OCI-LY7 (cell line): ENCODE measurements around the gene SMOC1. TPM values are rescaled to one million over a fixed set of nuclear protein-coding genes. Genes with fewer than 3 reads are reported as not detected.

Source experiments
- BruUV-seq: library from RNA; stranded (reverse); fragments of 400-500 nt; replicated peaks from 2 replicates; lab custom pipeline; 2021; lab: Mats Ljungman, UMichigan
- CTCF ChIA-PET: fragments of 300-600 bp; sonication (Branson Sonifier 250); formaldehyde crosslinking; loops from one replicate; lab custom pipeline; 2022; ENCODE audit warnings: antibody characterized with exemption; ENCODE audit not compliant: unreplicated experiment; lab: Charles Lee
- POLR2A ChIA-PET: fragments of 300-600 bp; sonication (Branson Sonifier 250); formaldehyde crosslinking; loops from one replicate; lab custom pipeline; 2022; ENCODE audit warnings: antibody characterized with exemption; lab: Charles Lee
- DNase-seq: peaks from one replicate; pipeline ENCODE4 v3.0.0-alpha.2; 2015; ENCODE audit warnings: low spot score
- H2AFZ ChIP-seq: fragments of 200-600 bp; sonication (generic), shearing (Covaris generic); 2 replicates; pipeline ENCODE4 v1.6.1; 2014; ENCODE audit warnings: mild to moderate bottlenecking, antibody characterized with exemption, low read length, moderate library complexity
- H3K27ac ChIP-seq: fragments of 200-600 bp; sonication (generic); 2 replicates; pipeline ENCODE4 v1.5.1; 2014; ENCODE audit warnings: mixed run types, low read depth, mild to moderate bottlenecking, moderate library complexity, low read length, inconsistent platforms; ENCODE audit not compliant: poor library complexity, severe bottlenecking
- H3K36me3 ChIP-seq: fragments of 200-600 bp; sonication (generic); 2 replicates; pipeline ENCODE4 v1.6.1; 2014; ENCODE audit warnings: mild to moderate bottlenecking, antibody characterized with exemption, low read length, moderate library complexity, mixed read lengths; ENCODE audit not compliant: insufficient read depth
- H3K4me1 ChIP-seq: fragments of 200-600 bp; sonication (generic); 2 replicates; pipeline ENCODE4 v1.5.1; 2014; ENCODE audit warnings: mild to moderate bottlenecking, low read length; ENCODE audit not compliant: insufficient read depth, poor library complexity, severe bottlenecking
- H3K4me2 ChIP-seq: fragments of 200-600 bp; sonication (generic); 2 replicates; pipeline ENCODE4 v1.6.1; 2014; ENCODE audit warnings: mild to moderate bottlenecking, low read length
- H3K4me3 ChIP-seq: fragments of 200-600 bp; sonication (generic); 2 replicates; pipeline ENCODE4 v1.5.1; 2014; ENCODE audit warnings: mild to moderate bottlenecking, low read depth, low read length; ENCODE audit not compliant: poor library complexity, severe bottlenecking
- H3K79me2 ChIP-seq: fragments of 200-600 bp; sonication (generic); 2 replicates; pipeline ENCODE4 v1.6.1; 2016; ENCODE audit warnings: low read depth, mild to moderate bottlenecking, low read length, moderate library complexity, mixed read lengths; ENCODE audit not compliant: insufficient read depth
- H3K9me2 ChIP-seq: fragments of 200-600 bp; sonication (generic); 2 replicates; pipeline ENCODE4 v1.6.1; 2016; ENCODE audit warnings: mild to moderate bottlenecking, low read length, mixed read lengths; ENCODE audit not compliant: insufficient read depth
- H3K9me3 ChIP-seq: fragments of 200-600 bp; sonication (generic); 2 replicates; pipeline ENCODE4 v1.6.1; 2014; ENCODE audit warnings: mild to moderate bottlenecking, mixed run types, low read length, mixed read lengths
- H4K20me1 ChIP-seq: fragments of 200-600 bp; sonication (generic); 2 replicates; pipeline ENCODE4 v1.6.1; 2014; ENCODE audit warnings: mild to moderate bottlenecking, antibody characterized with exemption, low read length, moderate library complexity, mixed read lengths; ENCODE audit not compliant: insufficient read depth
- EZH2phosphoT487 ChIP-seq: fragments of 200-600 bp; sonication (generic); IDR thresholded peaks from 2 replicates; pipeline ENCODE4 v1.6.1; 2018; ENCODE audit warnings: low read depth, borderline replicate concordance, mild to moderate bottlenecking, mixed run types, antibody characterized with exemption, low read length, moderate library complexity, mixed read lengths
- intact Hi-C: fragments of 100-400 bp; cut with micrococcal nuclease; formaldehyde crosslinking; loops from one replicate; pipeline ENCODE4 v1.10.0; 2022; ENCODE audit not compliant: unreplicated experiment
- total RNA-seq, 2 experiments: library from RNA; depleted of rRNA in 1 of 2; stranded (reverse); fragments of >200 nt in 1 of 2; shearing (Covaris generic) in 1 of 2; gene quantifications; 2 replicates each; pipeline ENCODE4 v1.2.3, GENCODE V29; 2014 to 2022
- TF ChIP-seq, protein P1 (sequence below): fragments of 200-600 bp; sonication (generic); conservative IDR thresholded peaks from 2 replicates; pipeline ENCODE4 v1.5.1; 2014; ENCODE audit warnings: mild to moderate bottlenecking, antibody characterized with exemption, low read length, moderate library complexity, mixed read lengths

The SMOC1 gene
- total RNA-seq, 2 experiments from 2014 or later = not detected

DNA sequence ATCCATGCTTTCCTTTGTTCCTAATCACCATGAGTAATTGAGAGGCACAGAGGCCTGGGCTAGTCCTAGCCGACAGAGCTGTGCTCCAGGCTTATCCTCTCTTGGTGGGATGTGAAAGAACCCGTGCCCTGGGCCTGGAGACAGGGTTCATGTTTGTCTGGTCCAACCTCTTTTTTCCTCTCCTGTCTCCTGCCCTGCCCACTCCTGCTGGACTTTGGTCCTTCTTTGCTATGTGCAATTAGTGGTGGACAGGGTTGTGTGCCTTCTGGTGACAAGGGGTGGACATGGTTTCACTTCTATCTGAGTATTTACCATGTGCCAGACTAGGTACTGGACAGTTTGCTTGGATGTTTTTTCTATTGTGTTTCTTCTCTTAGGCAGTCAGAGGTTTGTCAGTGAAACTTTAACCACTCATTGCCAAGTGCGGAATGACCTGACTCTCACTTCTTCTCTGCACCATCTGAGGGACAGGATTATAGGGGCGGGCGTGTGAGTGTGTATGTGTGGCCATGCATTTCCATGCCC, 126.1 kb downstream of the SMOC1 start:
- DNase-seq = no peak
- ChIA-PET POLR2A (interaction anchor here (0.7 kb wide), 1 partner anchor 13 kb away, joined by 3 read pairs; no protein-coding TSS in a partner anchor), CTCF (interaction anchor here (0.6 kb wide), 1 partner anchor 80 kb away, joined by 3 read pairs; no protein-coding TSS in a partner anchor)
- H4K20me1 ChIP-seq = no peaks in the 10 kb centered on the region
- intact Hi-C loops = no loop called here
- no TSS peak for BruUV-seq
- no peak overlapping the region for H2AFZ ChIP-seq
- no peak overlapping the region for H3K4me3 ChIP-seq
- H3K36me3 ChIP-seq = no peaks in the 10 kb centered on the region
- H3K4me2 ChIP-seq = no peak overlapping the region
- H3K79me2 ChIP-seq = no peaks in the 10 kb centered on the region
- no peak overlapping the region for H3K27ac ChIP-seq
- TF ChIP-seq, protein P1, sequence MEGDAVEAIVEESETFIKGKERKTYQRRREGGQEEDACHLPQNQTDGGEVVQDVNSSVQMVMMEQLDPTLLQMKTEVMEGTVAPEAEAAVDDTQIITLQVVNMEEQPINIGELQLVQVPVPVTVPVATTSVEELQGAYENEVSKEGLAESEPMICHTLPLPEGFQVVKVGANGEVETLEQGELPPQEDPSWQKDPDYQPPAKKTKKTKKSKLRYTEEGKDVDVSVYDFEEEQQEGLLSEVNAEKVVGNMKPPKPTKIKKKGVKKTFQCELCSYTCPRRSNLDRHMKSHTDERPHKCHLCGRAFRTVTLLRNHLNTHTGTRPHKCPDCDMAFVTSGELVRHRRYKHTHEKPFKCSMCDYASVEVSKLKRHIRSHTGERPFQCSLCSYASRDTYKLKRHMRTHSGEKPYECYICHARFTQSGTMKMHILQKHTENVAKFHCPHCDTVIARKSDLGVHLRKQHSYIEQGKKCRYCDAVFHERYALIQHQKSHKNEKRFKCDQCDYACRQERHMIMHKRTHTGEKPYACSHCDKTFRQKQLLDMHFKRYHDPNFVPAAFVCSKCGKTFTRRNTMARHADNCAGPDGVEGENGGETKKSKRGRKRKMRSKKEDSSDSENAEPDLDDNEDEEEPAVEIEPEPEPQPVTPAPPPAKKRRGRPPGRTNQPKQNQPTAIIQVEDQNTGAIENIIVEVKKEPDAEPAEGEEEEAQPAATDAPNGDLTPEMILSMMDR = no peak
- no peak for TF ChIP-seq EZH2phosphoT487
- H3K9me3 ChIP-seq = no peaks in the 10 kb centered on the region
- H3K4me1 ChIP-seq = peaks cover 13% of the 10 kb centered on the region
- H3K9me2 ChIP-seq = no peaks in the 10 kb centered on the region

DNA sequence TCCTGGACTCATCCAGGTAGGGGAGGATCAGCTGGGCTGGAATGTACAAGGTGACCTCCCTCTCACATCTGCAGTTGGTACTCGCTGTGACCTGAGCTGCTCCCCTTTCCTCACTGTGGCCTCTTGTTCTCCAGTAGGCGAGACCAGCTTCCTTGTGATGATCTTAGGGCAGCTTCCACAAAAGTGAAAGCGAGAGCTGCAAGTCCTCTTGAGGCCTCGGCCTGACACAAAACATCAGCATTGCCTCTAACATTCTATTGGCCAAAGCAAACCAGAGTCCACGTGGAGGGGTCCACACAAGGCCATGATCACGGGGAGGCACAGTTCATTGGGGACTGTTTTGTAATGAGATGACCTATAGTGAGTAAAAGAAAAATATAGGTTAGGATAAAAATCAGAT, 127.5 kb downstream of the SMOC1 start:
- Histone ChIP-seq H3K9me2 (no peaks in the 10 kb centered on the region), H2AFZ (no peak overlapping the region), H3K27ac (no peak overlapping the region), H3K4me2 (no peak overlapping the region), H3K79me2 (no peaks in the 10 kb centered on the region), H3K4me1 (peaks cover 13% of the 10 kb centered on the region), H3K4me3 (no peak overlapping the region), H4K20me1 (no peaks in the 10 kb centered on the region), H3K36me3 (no peaks in the 10 kb centered on the region), H3K9me3 (no peaks in the 10 kb centered on the region)
- no TSS peak for BruUV-seq
- ChIA-PET CTCF (no interaction called here), POLR2A (interaction anchor here (1.3 kb wide), 1 partner anchor 50 kb away, joined by 3 read pairs; no protein-coding TSS in a partner anchor)
- DNase-seq = no peak
- TF ChIP-seq, protein P1 = no peak
- no peak for TF ChIP-seq EZH2phosphoT487
- intact Hi-C loops = no loop called here
